MG63 (cell line): ENCODE measurements around the gene FFAR1. TPM values are rescaled to one million over a fixed set of nuclear protein-coding genes. Genes with fewer than 3 reads are reported as not detected.

Experiments used
- DNase-seq: peaks from one replicate; pipeline ENCODE4 v3.0.0-alpha.2; 2020
- H3K27me3 ChIP-seq: fragments of 250-450 bp; sonication (Bioruptor Pico); 2 replicates; pipeline ENCODE4 v1.5.1; 2020; ENCODE audit warnings: mild to moderate bottlenecking, moderate library complexity
- H3K36me3 ChIP-seq: fragments of 250-450 bp; sonication (Bioruptor Pico); 2 replicates; pipeline ENCODE4 v1.5.1; 2020; ENCODE audit warnings: mild to moderate bottlenecking, moderate library complexity
- H3K4me3 ChIP-seq: fragments of 250-450 bp; sonication (Bioruptor Pico); 2 replicates; pipeline ENCODE4 v1.5.1; 2020; ENCODE audit warnings: mild to moderate bottlenecking, moderate library complexity
- H3K9me3 ChIP-seq: fragments of 250-450 bp; sonication (Bioruptor Pico); 2 replicates; pipeline ENCODE4 v1.5.1; 2020; ENCODE audit warnings: mild to moderate bottlenecking, moderate library complexity
- total RNA-seq: library from RNA; depleted of rRNA; stranded (reverse); fragments of >200 nt; shearing (Covaris generic); gene quantifications from 2 replicates; pipeline ENCODE4 v1.2.3, GENCODE V29; 2014; ENCODE audit warnings: low replicate concordance

FFAR1 gene
- total RNA-seq, 1 experiment from 2014 or later = not detected

DNA sequence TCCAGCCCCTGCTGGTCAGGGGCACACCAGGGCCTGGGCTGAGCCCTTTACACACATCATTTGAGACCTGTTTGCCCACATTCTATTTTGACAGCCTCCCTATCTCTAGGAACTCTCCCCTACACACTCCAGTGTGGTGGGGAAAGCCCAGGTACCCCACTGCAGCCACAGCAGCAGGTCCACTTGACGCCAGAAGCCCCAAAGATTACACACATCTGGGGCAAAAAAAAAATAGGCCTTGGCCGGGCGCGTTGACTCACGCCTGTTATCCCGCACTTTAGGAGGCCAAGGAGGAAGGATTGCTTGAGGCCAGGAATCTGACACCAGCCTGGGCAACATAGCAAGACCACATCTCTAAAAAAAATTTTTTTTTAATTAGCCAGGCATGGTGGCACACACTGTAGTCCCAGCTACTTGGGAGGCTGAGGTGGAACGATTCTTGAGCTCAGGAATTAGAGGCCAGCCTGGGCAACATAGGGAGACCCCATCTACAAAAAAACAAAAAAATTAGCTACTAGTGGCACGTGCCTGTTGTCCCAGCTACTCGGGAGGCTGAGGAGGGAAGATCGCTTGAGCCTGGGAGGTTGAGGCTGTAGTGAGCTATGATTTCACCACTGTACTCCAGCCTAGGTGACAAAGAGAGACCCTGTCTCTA lies 36.8 kb upstream of the FFAR1 start:
- no peak for DNase-seq
- Histone ChIP-seq H3K9me3 (no peaks in the 10 kb centered on the region), H3K36me3 (no peaks in the 10 kb centered on the region)

DNA sequence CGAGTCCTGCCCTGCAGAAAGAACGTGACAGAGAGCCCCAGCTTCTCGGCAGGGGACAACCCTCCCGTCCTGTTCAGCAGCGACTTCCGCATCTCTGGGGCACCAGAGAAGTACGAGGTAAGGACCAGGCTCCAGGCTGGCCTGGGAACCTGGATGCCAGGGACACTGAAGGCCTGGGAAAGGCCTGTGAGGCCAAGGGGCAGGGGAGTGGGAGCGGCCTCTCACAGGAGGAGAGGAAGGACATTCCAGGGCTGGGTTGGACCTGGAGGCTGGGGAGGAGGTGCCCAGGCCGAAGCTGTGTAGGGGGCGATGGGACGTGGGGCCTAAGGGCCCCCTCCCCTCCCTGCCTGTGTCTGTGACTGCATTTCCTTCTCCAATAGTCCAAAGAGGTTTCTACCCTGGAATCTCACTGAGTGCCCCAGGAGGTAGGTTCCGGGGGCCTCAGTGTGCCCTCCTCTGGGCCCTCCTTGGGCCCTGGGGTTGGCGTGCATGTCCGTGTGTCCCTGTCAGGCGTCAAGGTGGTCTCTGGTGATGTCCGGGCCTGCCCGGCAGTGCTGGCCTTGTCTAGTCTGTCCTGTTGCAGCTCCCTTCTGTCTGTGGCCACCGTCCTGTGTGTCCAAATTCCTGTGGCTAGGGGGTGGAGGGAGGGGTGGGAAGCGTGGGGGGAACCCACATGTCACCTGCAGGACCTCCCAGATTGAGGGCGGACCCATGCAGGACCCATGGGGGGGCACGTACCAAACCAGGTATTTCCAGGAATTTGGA lies 35.6 kb upstream of the FFAR1 start:
- DNase-seq = no peak
- H3K9me3 ChIP-seq = no peaks in the 10 kb centered on the region
- no peaks in the 10 kb centered on the region for H3K27me3 ChIP-seq
- no peak overlapping the region for H3K4me3 ChIP-seq
- H3K36me3 ChIP-seq = no peaks in the 10 kb centered on the region

More for the DNA sequence above, 36.8 kb upstream of the FFAR1 start:
- no peak overlapping the region for H3K4me3 ChIP-seq
- H3K27me3 ChIP-seq = no peaks in the 10 kb centered on the region

DNA sequence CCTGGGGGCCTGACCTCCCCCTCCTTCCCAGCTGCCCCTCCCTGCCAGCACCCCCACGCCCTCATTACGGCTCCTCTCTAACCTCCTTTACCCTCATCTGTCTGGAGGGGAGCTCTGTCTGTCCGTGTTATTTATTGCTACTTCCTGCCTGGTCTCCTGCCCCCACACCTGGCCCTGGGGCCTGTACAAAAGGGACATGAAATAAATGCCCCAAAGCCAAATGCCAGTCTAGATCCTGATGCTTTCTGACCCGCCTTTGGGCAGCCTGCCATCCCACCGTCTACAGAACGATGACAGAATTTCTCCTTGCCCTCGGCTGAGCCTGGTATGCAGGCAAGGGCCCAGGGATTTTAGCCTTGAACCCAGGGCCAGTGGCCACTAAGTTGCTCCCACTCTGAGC lies 34.1 kb upstream of the FFAR1 start:
- Histone ChIP-seq H3K36me3 (no peaks in the 10 kb centered on the region), H3K4me3 (no peak overlapping the region), H3K27me3 (no peaks in the 10 kb centered on the region), H3K9me3 (no peaks in the 10 kb centered on the region)
- peak; percentile 17 for DNase-seq

DNA sequence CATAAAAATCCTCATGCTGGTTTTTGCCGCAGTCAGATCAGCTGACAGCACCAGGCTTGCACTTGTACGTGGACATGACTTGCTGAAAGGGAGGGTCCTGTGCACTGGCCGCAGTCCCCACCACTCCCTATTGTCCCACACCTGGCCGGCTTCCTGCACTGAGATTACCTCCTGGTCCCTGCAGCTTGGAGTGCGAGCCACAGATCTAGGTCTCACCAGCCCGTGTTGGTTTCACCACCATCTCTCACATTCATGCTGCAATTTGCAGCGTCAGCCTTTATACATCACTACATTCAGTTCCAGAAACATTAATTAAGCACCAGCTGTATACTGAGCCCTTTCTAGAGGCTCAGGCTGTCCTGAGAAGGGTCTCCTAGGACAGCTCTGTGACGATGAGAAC lies 33.7 kb upstream of the FFAR1 start:
- DNase-seq = no peak
- no peak overlapping the region for H3K4me3 ChIP-seq
- H3K9me3 ChIP-seq = no peaks in the 10 kb centered on the region
- H3K36me3 ChIP-seq = no peaks in the 10 kb centered on the region
- H3K27me3 ChIP-seq = no peaks in the 10 kb centered on the region

DNA sequence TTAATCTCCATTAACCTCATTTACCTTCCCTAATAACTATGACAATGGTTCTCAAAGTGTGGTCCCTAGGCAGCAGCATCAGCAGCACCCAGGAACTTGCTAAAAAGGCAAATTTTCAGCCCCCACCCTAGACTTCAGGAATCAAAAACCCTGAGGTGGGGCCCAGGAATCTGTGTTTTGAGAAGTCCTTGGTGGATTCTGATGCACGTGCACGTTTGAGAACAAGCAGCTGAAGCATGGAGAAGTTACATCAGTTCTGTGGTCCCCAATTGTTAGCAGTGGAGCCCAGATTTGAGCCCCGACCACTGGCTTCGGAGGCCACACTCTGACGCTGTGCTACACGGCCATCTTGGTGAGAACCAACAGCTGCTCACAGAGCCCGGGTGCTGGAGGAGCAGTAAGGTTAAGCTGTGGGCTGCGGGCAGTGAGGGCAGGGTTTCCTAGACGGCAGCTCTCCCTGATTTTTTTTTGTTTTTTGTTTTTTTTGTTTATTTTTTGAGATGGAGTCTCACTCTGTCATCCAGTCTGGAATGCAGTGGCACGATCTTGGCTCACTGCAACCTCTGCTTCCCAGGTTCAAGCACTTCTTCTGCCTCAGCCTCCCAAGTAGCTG lies 32.7 kb upstream of the FFAR1 start:
- Histone ChIP-seq H3K36me3 (no peaks in the 10 kb centered on the region), H3K9me3 (no peaks in the 10 kb centered on the region), H3K27me3 (no peaks in the 10 kb centered on the region), H3K4me3 (no peak overlapping the region)
- no peak for DNase-seq

DNA sequence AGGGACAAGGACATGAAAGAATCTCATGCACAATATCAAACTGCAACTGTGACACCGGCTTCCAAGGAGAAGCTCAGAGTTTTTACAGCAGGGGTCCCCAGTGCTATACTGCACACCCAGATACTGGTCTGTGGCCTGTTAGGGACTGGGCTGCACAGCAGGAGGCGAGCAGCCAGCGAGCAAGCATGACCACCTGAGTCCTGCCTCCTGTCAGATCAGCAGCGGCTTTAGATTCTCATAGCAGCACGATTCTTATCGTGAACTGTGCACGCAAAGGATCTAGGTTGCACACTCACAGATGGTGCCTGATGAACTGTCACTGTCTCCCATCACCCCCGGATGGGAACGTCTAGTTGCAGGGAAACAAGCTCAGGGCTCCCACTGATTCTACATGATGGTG lies 31.8 kb upstream of the FFAR1 start:
- no peaks in the 10 kb centered on the region for H3K36me3 ChIP-seq
- H3K4me3 ChIP-seq = no peak overlapping the region
- H3K27me3 ChIP-seq = no peaks in the 10 kb centered on the region
- H3K9me3 ChIP-seq = no peaks in the 10 kb centered on the region
- no peak for DNase-seq

DNA sequence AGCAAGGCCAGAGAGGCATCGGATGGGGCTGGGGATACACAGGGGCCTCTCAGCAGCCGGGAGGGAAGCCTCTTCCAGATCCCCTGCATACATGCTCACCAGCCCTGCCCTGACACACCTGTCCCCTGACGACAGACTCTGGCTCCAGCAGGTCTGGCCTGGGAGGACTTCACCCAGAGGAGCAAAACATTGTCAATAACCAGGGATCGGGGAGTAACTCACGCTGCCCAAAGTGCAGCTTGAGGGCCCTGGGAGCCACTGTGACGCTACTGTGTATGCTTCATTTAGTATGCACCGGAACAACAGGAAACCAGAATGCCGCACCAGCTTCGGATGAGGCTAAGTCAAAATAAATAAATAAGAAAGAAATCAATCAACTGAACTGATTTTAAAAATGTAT lies 31.1 kb upstream of the FFAR1 start:
- Histone ChIP-seq H3K9me3 (no peaks in the 10 kb centered on the region), H3K4me3 (no peak overlapping the region), H3K36me3 (no peaks in the 10 kb centered on the region), H3K27me3 (no peaks in the 10 kb centered on the region)
- DNase-seq = no peak

DNA sequence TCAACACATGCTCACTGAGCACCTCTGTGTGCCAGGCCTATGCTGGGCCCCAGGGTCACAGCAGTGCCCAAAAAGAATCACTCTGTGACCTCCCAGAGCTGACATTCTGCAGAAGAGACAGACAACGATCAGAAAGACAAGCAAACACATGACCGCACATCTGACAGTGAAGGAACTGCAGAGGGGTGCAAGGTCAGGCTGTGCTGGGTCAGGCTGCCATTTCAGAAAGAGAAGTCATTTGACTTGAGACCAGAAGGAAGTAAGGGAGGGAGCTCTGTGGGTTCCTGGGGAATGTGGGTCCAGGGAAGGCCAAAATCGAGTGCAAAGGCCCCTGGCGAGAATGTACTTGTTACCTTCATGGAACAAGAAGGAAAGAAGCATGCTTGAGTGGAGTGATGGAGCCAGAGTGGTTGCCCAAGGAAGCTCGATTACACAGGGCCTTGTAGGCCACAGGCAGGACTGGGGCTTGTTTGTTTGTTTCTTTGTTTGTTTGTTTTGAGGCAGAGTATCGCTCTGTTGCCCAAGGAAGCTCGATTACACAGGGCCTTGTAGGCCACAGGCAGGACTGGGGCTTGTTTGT lies 30.1 kb upstream of the FFAR1 start:
- DNase-seq = no peak
- Histone ChIP-seq H3K27me3 (0 out of 2 replicates have a peak, but pooled peaks cover 2% of the 10 kb centered on the region), H3K9me3 (no peaks in the 10 kb centered on the region)

DNA sequence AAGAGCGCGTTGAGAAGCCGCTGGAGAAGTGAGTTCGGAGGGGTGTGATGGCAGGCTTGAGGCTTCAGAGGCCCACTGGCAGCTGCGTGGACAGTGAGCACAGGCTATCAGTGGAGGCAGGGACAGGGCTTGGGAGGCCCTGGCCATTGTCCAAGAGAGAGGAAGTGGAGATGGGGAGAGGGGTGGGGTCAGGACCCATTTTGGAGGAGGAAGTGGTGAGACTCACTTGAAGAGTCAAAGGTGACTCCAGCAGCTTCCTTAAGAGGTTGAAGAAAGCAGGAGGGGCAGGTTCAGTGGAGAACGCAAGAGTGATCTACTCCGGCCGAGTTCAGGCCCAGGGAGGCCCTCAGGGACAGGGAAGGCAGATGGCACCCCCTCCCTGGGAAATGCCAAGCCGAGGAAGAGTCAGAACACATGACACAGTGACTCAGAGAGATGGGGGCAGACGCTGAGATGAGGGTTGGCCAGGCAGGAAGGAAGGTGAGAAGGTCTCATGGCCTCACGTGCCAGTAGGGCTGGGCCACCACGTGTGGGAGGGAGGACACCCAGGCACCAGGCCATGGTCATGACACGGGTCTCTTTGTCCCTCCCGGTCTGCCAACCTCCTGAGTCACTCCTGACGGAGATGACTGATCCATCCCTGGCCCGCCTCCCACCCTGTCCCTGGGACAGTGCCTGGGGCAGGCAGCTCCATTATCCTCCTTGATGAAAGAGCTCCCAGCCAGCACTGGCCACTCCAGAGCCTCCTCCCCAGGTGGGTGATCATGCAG lies 28.8 kb upstream of the FFAR1 start:
- no peaks in the 10 kb centered on the region for H3K36me3 ChIP-seq
- DNase-seq = peak; percentile 94

More for the DNA sequence above, 30.1 kb upstream of the FFAR1 start:
- Histone ChIP-seq H3K36me3 (no peaks in the 10 kb centered on the region), H3K4me3 (no peak overlapping the region)

DNA sequence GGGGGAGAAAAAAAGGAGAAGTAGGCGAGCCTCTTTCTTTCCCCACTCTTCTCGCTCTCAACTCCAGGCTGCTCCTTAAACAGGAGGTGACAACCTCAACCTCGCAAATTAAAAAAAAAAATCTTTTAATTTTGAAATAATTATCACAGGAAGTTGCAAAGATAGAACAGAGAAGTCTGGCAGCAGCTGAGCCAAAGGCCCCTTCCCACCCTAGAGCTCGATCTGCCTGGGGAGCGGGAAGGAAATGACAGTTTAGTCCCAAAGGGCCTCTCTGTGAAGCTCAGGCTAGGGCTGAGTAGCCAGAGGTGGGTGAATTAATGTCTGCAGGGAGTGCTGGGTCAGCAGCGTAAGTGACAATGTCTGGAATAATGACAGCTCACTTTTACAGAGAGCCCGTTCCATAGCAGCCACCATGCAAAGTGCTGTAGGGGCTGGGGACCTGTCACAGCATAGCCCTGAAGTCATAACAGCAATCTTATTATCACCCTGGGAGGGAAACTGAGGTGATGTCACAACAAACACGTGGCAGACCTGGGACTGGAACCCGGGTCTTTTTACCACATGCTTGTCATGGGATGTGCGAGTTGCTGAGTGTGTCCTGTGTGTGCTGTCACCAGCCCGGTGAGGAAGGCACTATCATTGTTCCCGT lies 27.5 kb upstream of the FFAR1 start:
- H3K4me3 ChIP-seq = no peak overlapping the region
- no peaks in the 10 kb centered on the region for H3K36me3 ChIP-seq
- H3K9me3 ChIP-seq = no peaks in the 10 kb centered on the region
- DNase-seq = no peak
- H3K27me3 ChIP-seq = peaks cover 6% of the 10 kb centered on the region; the same call in 1 of the 2 replicates

More for the DNA sequence above, 28.8 kb upstream of the FFAR1 start:
- Histone ChIP-seq H3K9me3 (no peaks in the 10 kb centered on the region), H3K27me3 (0 out of 2 replicates have a peak, but pooled peaks cover 2% of the 10 kb centered on the region), H3K4me3 (no peak overlapping the region)

DNA sequence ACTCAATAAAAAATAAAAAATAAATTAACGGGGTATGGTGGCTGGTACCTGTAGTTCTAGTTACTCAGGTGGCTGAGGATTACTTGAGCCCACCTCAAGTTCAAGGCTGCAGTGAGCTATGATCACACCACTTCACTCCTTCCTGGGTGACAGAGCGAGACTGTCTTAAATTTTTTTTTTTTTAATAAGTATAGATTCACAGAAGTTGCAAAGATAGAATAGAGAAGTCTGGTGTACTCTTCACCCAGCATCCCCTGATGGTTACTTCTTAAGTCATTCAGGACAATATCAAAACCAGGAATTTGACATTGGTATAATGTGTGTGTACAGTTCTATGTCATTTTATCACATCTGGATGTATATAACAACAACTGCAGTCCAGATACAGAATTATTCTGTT lies 26.4 kb upstream of the FFAR1 start:
- H3K36me3 ChIP-seq = no peaks in the 10 kb centered on the region
- no peak overlapping the region for H3K4me3 ChIP-seq
- H3K27me3 ChIP-seq = peaks cover 6% of the 10 kb centered on the region; the same call in 1 of the 2 replicates
- DNase-seq = no peak
- no peaks in the 10 kb centered on the region for H3K9me3 ChIP-seq

DNA sequence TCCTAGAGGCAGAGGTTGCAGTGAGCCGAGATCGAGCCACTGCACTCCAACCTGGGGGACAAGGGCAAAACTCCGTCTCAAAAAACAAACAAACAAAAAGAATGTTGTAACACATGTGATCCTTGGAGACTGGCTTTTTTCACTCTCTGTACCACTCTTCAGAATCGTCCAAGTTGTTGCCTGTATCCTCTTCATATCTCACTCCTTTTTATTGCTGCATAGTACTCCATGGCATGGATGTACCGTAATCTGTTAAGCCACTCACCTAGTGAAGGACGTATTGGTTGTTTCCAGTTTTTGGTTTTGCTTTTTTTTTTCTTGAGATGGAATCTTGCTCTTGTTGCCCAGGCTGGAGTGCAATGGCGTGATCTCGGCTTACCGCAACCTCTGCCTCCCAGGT lies 25.7 kb upstream of the FFAR1 start:
- Histone ChIP-seq H3K9me3 (no peaks in the 10 kb centered on the region), H3K27me3 (peaks cover 10% of the 10 kb centered on the region), H3K36me3 (no peaks in the 10 kb centered on the region), H3K4me3 (no peak overlapping the region)
- no peak for DNase-seq

DNA sequence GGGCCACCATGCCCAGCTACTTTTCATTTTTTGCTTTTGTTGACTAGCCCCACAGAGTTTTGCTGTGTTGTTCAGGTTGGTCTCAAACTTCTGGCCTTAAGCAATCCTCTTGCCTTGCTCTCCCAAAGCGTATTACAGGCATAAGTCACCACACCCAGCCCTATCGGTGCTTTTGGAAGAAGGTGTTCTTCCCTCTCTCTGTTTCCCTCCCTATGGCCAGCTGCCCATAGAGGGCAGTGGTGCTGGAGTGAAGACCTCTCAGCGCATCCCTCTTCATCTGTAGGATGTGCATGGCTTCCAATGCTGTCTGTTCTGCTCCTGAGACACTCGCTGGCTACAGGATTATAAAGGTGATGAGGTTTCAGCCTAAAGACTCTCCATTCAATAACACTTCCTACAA lies 20.1 kb upstream of the FFAR1 start:
- no peaks in the 10 kb centered on the region for H3K9me3 ChIP-seq
- no peak for DNase-seq
- H3K36me3 ChIP-seq = no peaks in the 10 kb centered on the region
- no peak overlapping the region for H3K4me3 ChIP-seq
- H3K27me3 ChIP-seq = peaks cover 7% of the 10 kb centered on the region

DNA sequence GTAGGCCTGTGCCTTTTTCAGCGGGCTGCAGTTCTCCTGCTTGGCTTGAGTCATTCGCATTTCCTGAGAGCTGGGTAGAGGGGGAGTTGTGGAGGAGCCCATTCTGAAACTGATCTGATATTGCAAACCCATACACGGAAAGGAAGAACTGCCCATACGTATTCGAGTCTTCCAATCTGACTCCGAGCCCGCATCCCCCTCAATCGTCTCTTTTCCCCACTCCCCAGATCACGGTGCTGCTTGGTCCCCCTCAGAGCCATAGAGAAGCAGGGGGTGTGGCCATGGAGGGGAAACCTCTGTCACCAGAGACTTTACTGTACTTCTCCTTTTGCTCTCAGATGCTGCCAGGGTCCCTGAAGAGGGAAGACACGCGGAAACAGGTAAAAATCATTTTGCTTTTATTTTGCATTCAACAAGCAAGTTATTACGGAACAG lies 18.8 kb upstream of the FFAR1 start, which contains the start of gene CD22:
TSS of gene CD22 (plus strand) at position 337 of the 435 bp plus-strand sequence. CDS start 2,854 bp downstream, outside the sequence.
- Histone ChIP-seq H3K27me3 (peaks cover 7% of the 10 kb centered on the region), H3K4me3 (no peak within 1 kb of the TSS), H3K9me3 (no peaks in the 10 kb centered on the region), H3K36me3 (no peaks in the 10 kb centered on the region)
- no peak for DNase-seq

DNA sequence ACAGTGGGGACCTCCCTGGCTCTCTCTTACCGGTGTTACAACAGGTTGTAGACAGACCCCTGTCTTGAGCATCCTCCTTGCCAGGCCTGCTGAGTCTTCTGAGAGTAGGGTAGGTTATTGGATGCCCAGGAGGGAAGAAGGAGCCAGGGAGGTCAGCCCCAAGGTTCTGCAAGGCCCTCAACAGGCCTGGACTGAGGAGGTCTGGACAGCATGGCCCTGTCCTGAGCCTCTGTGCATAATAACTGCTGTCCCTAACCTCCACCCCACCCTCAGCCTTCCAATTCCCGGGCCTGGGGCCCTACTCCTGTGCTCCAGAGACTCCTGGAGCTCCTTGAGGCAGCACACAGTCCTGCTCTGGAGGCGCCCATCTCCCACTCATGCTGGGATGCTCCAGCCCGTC lies 18.4 kb upstream of the FFAR1 start:
- peaks cover 4% of the 10 kb centered on the region for H3K27me3 ChIP-seq
- no peaks in the 10 kb centered on the region for H3K9me3 ChIP-seq
- no peaks in the 10 kb centered on the region for H3K36me3 ChIP-seq
- DNase-seq = no peak
- no peak overlapping the region for H3K4me3 ChIP-seq

DNA sequence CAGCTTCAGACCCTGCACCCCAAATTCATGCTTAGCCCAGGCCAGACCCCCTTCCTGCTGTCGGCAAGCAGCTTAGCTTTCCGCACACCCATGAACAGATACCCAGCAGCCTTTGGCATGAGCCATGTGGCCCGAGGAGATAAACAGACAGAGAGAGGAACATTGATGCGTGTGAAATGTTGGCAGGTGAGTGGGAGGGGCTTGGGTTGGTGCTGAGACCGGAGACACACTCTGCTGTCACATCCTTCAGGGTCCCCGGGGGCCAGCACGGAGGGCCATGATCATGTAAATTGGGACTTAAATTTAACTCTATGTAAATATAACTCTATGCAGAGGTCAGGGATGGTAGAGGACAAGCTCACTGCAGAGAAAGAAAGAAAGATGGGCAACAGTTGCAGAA lies 17.2 kb upstream of the FFAR1 start:
- Histone ChIP-seq H3K36me3 (no peaks in the 10 kb centered on the region), H3K9me3 (no peaks in the 10 kb centered on the region), H3K27me3 (peaks cover 3% of the 10 kb centered on the region), H3K4me3 (no peak overlapping the region)
- DNase-seq = no peak
